Bronchial epithelial cell (primary cell): ENCODE results near the gene VEZF1. TPM values are rescaled to one million over a fixed set of nuclear protein-coding genes. Genes with fewer than 3 reads are reported as not detected.

Experiments used
- DNase-seq: peaks from one replicate; pipeline ENCODE4 v3.0.0-alpha.2; 2010; ENCODE audit warnings: low read depth
- FAIRE-seq: peaks from 2 replicates; lab custom pipeline; 2011; peaks lifted over from hg19 to GRCh38; lab: Jason Lieb, UNC
- H3K27me3 ChIP-seq: 2 replicates; pipeline ENCODE4 v1.5.1; 2011; ENCODE audit warnings: low read length; ENCODE audit not compliant: control insufficient read depth, insufficient read depth
- H3K36me3 ChIP-seq: 2 replicates; pipeline ENCODE4 v1.5.1; 2011; ENCODE audit warnings: low read length; ENCODE audit not compliant: control insufficient read depth, insufficient read depth
- H3K4me3 ChIP-seq: 2 replicates; pipeline ENCODE4 v1.5.1; 2011; ENCODE audit warnings: mild to moderate bottlenecking, low read depth, low read length, control low read depth
- CTCF ChIP-seq: IDR thresholded peaks from 2 replicates; pipeline ENCODE4 v1.5.1; 2011; ENCODE audit warnings: mild to moderate bottlenecking, moderate library complexity, low read length, control low read depth, inconsistent platforms; ENCODE audit not compliant: insufficient read depth, severe bottlenecking
- total RNA-seq: library from RNA; depleted of rRNA; stranded (reverse); fragments of >200 nt; gene quantifications from 2 replicates; pipeline ENCODE4 v1.2.1, GENCODE V29; 2014

VEZF1 gene
- total RNA-seq, 1 donor from 2014 or later, result 23.2 TPM

- FAIRE-seq, result no peak
- DNase-seq, result no peak
- no peak for TF ChIP-seq CTCF
These were observed 30.8 kb downstream of the VEZF1 start for GRCh38 chr17:57957120-57957850.

DNA sequence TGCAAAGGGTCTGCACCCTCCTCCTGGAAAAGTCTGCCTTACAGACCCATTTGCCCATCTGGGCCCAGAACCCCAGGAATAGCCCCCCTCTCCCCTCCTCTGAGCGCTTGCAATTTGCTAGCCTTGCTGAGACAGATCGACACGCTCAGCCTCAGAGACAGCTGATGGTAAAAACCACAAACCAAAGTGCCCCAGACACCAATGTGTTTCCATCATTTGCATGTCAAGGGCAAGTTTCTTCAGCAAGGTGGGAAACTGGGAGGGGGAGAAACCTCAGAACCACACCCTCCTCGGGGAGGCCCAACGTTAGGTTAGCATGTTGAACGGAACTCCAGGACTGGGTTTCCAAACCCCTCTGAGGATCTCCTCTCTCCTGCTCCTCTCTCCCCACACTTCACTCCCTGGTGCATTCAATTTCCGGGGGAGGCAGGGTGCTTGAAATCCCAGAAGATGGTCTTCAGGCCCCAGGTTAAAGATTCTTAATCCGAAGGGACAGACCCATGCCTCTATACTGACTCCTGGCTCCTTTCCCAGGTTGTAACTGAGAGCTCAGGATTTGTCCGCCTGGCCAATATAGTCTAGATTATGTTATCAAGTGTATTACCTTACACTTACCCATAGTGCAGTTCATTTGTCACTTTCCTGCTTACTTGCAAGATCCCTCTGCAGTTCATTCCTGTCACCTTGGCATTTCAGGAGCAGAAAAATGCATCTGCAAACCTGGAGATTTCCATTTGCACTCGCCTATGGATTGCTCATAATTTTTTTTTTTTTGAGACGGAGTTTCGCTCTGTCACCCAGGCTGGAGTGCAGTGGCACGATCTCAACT is 31.5 kb downstream of the VEZF1 start:
- FAIRE-seq, result no peak
- TF ChIP-seq CTCF, result no peak
- Histone ChIP-seq H3K27me3 (no peaks in the 10 kb centered on the region), H3K36me3 (no peaks in the 10 kb centered on the region), H3K4me3 (no peak overlapping the region)
- no peak for DNase-seq

More at GRCh38 chr17:57957120-57957850, 30.8 kb downstream of the VEZF1 start:
- no peak overlapping the region for H3K4me3 ChIP-seq
- no peaks in the 10 kb centered on the region for H3K36me3 ChIP-seq
- no peaks in the 10 kb centered on the region for H3K27me3 ChIP-seq

DNA sequence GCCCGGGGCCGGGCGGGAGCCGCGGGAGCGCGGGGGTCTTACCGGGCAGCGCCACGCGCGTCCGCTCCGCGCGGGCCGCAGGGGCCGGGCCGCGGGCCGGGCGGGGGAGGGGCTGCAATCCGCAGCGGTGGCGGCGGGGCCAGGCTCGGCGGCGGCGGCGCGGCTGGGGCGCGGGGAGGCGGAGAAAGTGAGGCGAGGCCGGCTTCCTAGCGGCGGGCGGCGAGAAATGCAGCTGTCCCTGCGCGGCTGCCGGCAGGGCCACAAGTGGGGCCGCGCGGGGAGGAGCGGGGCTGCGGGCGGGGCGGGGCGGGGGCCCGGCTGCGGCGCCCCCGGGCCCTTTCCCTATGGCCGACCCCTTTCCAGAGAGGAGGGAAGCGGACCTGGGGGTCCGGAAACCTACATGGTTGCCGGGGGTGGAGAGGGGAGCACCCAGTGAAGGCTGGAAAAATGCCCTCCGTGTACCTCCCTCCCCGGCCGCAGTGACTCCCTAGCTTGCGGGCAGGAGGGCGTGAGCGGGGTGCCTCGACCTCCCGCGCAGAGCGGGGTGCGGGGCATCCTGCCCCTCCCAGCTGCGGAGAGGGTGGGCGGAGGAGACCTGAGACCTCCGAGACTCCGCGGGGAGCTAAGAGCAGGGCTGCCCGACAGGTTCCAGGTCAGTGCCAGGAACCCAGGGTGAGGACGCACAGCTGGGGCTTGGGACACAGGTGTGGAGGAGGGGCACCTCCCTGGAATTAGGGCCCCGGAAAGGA is 32.7 kb downstream of the VEZF1 start, which contains the start of gene CUEDC1:
CUEDC1 (minus strand) TSS at position 230 of the 749 bp plus-strand sequence. CDS start 69,848 bp downstream, outside the sequence.
- FAIRE-seq (no peak), DNase-seq (no peak)

GRCh38 chr17:57954397-57955182 is 33.5 kb downstream of the VEZF1 start:
- H3K36me3 ChIP-seq, result no peaks in the 10 kb centered on the region
- no peaks in the 10 kb centered on the region for H3K27me3 ChIP-seq
- DNase-seq (no peak), FAIRE-seq (no peak)
- H3K4me3 ChIP-seq, result peak overlapping the region; percentile 60
- TF ChIP-seq CTCF, result no peak

More for the DNA sequence above, 32.7 kb downstream of the VEZF1 start, which contains the start of gene CUEDC1:
- peak; percentile 19 for TF ChIP-seq CTCF
- no peaks in the 10 kb centered on the region for H3K36me3 ChIP-seq
- no peaks in the 10 kb centered on the region for H3K27me3 ChIP-seq
- H3K4me3 ChIP-seq, result peak within 1 kb of the TSS; percentile 60

DNA sequence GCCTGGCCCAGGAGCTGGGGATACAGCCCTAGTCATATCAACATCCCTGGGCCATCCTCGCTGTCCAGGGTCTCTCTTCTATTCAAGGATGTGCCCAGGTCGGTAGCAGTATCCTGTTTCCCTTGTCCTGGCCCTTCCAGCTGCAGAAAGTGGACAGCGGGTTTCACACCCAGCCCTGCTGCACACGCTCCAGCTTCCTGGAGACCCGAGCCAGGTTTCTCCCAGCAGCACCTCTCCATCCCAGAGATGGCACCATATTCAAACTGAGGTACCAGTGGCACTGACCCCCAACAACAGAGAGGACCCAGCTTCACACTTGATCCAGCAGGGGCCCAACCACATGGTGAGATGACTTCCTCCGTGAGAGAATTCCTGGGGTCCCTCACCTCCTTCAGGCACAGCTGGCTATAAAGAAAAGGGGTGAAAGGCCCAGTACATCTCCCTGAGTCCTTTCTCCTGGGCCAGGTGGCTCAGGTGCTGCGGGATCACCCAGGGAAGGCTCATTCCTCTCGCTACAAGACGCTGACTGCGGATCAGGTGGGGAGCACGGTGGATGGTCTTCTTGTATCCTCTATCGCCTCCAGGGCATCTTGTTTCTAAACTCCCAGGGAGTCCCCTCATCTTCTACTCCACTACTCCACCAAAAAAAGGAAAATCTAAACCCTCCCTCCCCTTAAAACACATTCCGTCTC is 34.2 kb downstream of the VEZF1 start:
- H3K36me3 ChIP-seq, result no peaks in the 10 kb centered on the region
- H3K4me3 ChIP-seq, result peak overlapping the region; percentile 60
- FAIRE-seq (no peak), DNase-seq (no peak)
- no peak for TF ChIP-seq CTCF
- H3K27me3 ChIP-seq, result no peaks in the 10 kb centered on the region
